K562 (cell line): ENCODE data around the gene EXD2. TPM values are rescaled to one million over a fixed set of nuclear protein-coding genes. Genes with fewer than 3 reads are reported as not detected.

Experiments used
- CBX2 ChIP-seq: fragments of 200-600 bp; sonication (generic); IDR thresholded peaks from one replicate; pipeline ENCODE4 v1.6.1; 2012; ENCODE audit warnings: mild to moderate bottlenecking, low read length, inconsistent platforms; ENCODE audit not compliant: insufficient read depth, poor library complexity, severe bottlenecking
- CEBPB ChIP-seq: fragments of 450-650 bp; IDR thresholded peaks from 2 replicates; pipeline ENCODE4 v1.6.1; 2016; ENCODE audit warnings: missing genetic modification characterization, missing compliant biosample characterization
- CGGBP1 ChIP-seq: fragments of 250-450 bp; sonication (Bioruptor Pico); IDR thresholded peaks from 2 replicates; pipeline ENCODE4 v1.9.0; 2021; ENCODE audit warnings: mild to moderate bottlenecking
- CTCF ChIP-seq, 3 experiments: IDR thresholded peaks in 2 of 3; conservative IDR thresholded peaks in 1 of 3; 2 replicates each; pipeline ENCODE4 v1.5.1; 2011 to 2012; ENCODE audit warnings: low read length in 3 of 3, mild to moderate bottlenecking in 3 of 3, control low read depth in 2 of 3, improper control_type of control experiment in 1 of 3, inconsistent platforms in 1 of 3, low read depth in 1 of 3, mixed read lengths in 1 of 3, moderate library complexity in 1 of 3; ENCODE audit not compliant: insufficient read depth in 2 of 3
- DIDO1 ChIP-seq: fragments of 450-650 bp; IDR thresholded peaks from 2 replicates; pipeline ENCODE4 v1.6.1; 2016; ENCODE audit warnings: low read depth, missing biosample characterization, missing genetic modification characterization
- FOXO4 ChIP-seq: fragments of 450-650 bp; formaldehyde crosslinking; IDR thresholded peaks from 2 replicates; pipeline ENCODE4 v1.4.0; 2020; ENCODE audit warnings: mild to moderate bottlenecking, moderate library complexity
- GATAD2A ChIP-seq: fragments of 450-650 bp; IDR thresholded peaks from 2 replicates; pipeline ENCODE4 v1.6.1; 2017
- L3MBTL2 ChIP-seq: fragments of 450-650 bp; IDR thresholded peaks from 2 replicates; pipeline ENCODE4 v1.6.1; 2016; ENCODE audit warnings: mild to moderate bottlenecking, moderate library complexity
- NCOA6 ChIP-seq: fragments of 450-650 bp; IDR thresholded peaks from 2 replicates; pipeline ENCODE4 v1.6.1; 2017; ENCODE audit warnings: mild to moderate bottlenecking
- NFIC ChIP-seq: fragments of 450-650 bp; IDR thresholded peaks from 2 replicates; pipeline ENCODE4 v1.6.1; 2017; ENCODE audit warnings: mild to moderate bottlenecking, inconsistent platforms
- NR4A1 ChIP-seq, 2 experiments: fragments of 250-450 bp in 1 of 2; fragments of 450-650 bp in 1 of 2; sonication (Bioruptor Pico) in 1 of 2; IDR thresholded peaks; 2 replicates each; pipeline versions ENCODE4 v1.4.0 to v1.6.1; 2016 to 2020; ENCODE audit warnings: mild to moderate bottlenecking in 2 of 2, missing compliant biosample characterization in 1 of 2, missing genetic modification characterization in 1 of 2, moderate library complexity in 1 of 2
- POLR2AphosphoS5 ChIP-seq: IDR thresholded peaks from 2 replicates; pipeline ENCODE4 v1.6.1; 2011; ENCODE audit warnings: mild to moderate bottlenecking, low read depth, low read length, moderate library complexity; ENCODE audit not compliant: control insufficient read depth, insufficient read depth
- POU5F1 ChIP-seq: fragments of 150-350 bp; IDR thresholded peaks from 2 replicates; pipeline ENCODE4 v1.6.1; 2014; ENCODE audit warnings: borderline replicate concordance, low read length, low read depth, mild to moderate bottlenecking; ENCODE audit not compliant: partially characterized antibody
- SIN3A ChIP-seq, 2 experiments: fragments of 150-350 bp in 1 of 2; IDR thresholded peaks; 2 replicates each; pipeline ENCODE4 v1.6.1; 2011 to 2016; ENCODE audit warnings: borderline replicate concordance in 2 of 2, low read depth in 2 of 2, low read length in 2 of 2, mild to moderate bottlenecking in 2 of 2, moderate library complexity in 2 of 2; ENCODE audit not compliant: control insufficient read depth in 1 of 2
- ZNF444 ChIP-seq: fragments of 250-450 bp; sonication (Bioruptor Pico); IDR thresholded peaks from 2 replicates; pipeline ENCODE4 v1.4.0; 2020; ENCODE audit warnings: mild to moderate bottlenecking, moderate library complexity
- ZNF57 ChIP-seq: fragments of 450-650 bp; formaldehyde crosslinking; IDR thresholded peaks from 2 replicates; pipeline ENCODE4 v1.4.0; 2020; ENCODE audit warnings: mild to moderate bottlenecking, moderate library complexity
- ZNF668 ChIP-seq: fragments of 250-450 bp; sonication (Bioruptor Pico); IDR thresholded peaks from 2 replicates; pipeline ENCODE4 v1.8.0; 2022; ENCODE audit warnings: mild to moderate bottlenecking, inconsistent platforms
- polyA plus RNA-seq, 8 experiments: library from polyadenylated mRNA; depleted of rRNA in 4 of 8; stranded (reverse) in 5 of 8; unstranded in 3 of 8; fragments of >200 nt; fragmentation: Nextera tagmentation in 2 of 8; fragmentation: Illumina TruSeq in 1 of 8; extraction: Ambion mirVana in 2 of 8; extraction: Trizol in 1 of 8; gene quantifications; 2 replicates each; pipeline versions ENCODE4 v1.2.1 to v1.2.3, GENCODE V29; 2011 to 2014; ENCODE audit warnings: inconsistent platforms in 1 of 8, missing spikeins in 1 of 8
- total RNA-seq, 7 experiments: library from RNA; depleted of rRNA in 6 of 7; stranded (reverse); fragments of >200 nt in 6 of 7; fragmentation: Illumina TruSeq in 2 of 7; extraction: Trizol in 2 of 7; gene quantifications; 2 replicates each; pipeline versions ENCODE4 v1.2.1 to v1.2.3, GENCODE V29; 2011 to 2021; ENCODE audit warnings: low replicate concordance in 1 of 7
- TF ChIP-seq, protein P1 (sequence below), 2 experiments: fragments of 150-350 bp in 1 of 2; IDR thresholded peaks; 2 replicates each; pipeline ENCODE4 v1.6.1; 2012 to 2016; ENCODE audit warnings: low read depth in 2 of 2, low read length in 2 of 2, mild to moderate bottlenecking in 1 of 2, moderate library complexity in 1 of 2

Gene EXD2
- total and polyA plus RNA-seq, 9 of the 15 experiments (the other 6 are each of a cell fraction or from before 2014, with no cell fraction given): 1.6 to 7.5 (median 3.7) TPM

DNA sequence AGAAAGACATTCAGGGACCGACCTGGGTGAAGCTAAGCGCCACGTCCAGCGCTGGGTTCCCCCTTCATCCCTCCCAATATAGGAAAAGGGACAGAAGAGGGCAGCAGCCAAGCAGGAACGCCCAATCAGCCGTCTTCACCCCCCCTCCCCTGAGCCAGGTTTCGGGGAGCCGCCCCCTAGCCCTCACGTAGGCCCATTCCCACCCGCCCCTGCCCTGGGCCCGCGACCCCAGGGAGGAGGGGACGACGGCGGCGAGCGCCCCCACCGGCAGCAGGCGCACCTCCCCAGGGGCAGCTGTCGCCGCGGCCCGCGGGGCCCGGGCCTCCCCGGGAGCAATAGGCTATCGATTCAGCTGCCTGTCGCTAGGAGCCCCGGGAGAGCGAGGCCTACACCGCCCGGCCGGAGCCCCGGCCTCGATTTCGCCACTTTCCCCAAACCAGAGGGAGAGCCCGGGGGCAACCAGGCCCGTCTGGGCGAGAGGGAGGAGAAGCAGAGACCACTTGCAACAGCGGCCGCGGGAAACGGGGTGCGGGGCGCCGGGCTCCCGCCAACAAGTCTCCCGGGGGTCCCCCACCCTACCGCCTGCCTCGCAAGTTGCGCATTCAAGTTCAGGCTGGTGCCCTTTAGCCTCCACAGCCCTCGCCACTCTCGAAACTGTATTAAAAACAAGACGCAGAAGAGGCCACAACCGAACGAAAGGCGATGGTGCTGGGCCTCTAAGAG, 39.7 kb upstream of the EXD2 start (continued):
- TF ChIP-seq, protein P1, sequence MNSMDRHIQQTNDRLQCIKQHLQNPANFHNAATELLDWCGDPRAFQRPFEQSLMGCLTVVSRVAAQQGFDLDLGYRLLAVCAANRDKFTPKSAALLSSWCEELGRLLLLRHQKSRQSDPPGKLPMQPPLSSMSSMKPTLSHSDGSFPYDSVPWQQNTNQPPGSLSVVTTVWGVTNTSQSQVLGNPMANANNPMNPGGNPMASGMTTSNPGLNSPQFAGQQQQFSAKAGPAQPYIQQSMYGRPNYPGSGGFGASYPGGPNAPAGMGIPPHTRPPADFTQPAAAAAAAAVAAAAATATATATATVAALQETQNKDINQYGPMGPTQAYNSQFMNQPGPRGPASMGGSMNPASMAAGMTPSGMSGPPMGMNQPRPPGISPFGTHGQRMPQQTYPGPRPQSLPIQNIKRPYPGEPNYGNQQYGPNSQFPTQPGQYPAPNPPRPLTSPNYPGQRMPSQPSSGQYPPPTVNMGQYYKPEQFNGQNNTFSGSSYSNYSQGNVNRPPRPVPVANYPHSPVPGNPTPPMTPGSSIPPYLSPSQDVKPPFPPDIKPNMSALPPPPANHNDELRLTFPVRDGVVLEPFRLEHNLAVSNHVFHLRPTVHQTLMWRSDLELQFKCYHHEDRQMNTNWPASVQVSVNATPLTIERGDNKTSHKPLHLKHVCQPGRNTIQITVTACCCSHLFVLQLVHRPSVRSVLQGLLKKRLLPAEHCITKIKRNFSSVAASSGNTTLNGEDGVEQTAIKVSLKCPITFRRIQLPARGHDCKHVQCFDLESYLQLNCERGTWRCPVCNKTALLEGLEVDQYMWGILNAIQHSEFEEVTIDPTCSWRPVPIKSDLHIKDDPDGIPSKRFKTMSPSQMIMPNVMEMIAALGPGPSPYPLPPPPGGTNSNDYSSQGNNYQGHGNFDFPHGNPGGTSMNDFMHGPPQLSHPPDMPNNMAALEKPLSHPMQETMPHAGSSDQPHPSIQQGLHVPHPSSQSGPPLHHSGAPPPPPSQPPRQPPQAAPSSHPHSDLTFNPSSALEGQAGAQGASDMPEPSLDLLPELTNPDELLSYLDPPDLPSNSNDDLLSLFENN (IDR thresholded peaks at IDR 0.05; ENCODE audit: low read depth in 2 of 2, low read length in 2 of 2): peak in 1 of 2 experiments; percentile 86; a peak in 2 of 4 replicates
- no peak for TF ChIP-seq ZNF57 (CRISPR knock-in tag)
- TF ChIP-seq CEBPB (tag): no peak
- TF ChIP-seq NR4A1 (CRISPR knock-in tag; IDR thresholded peaks at IDR 0.05): no peak
- no peak for TF ChIP-seq NR4A1 (tag; IDR thresholded peaks at IDR 0.05)
- TF ChIP-seq CTCF (IDR thresholded peaks at IDR 0.05 in 2 of 3, conservative IDR thresholded peaks at IDR 0.05 in 1 of 3; ENCODE audit: insufficient read depth in 2 of 3, low read depth in 1 of 3, low read length in 3 of 3): peak; percentile 58 to 72 (median 63)
- TF ChIP-seq POU5F1: no peak
- TF ChIP-seq POLR2AphosphoS5: 0 out of 2 replicates have a peak, but pooled peaks have one; percentile 17
- no peak for TF ChIP-seq CBX2
- no peak for TF ChIP-seq NFIC
- TF ChIP-seq FOXO4 (CRISPR knock-in tag): no peak
- TF ChIP-seq SIN3A (IDR thresholded peaks at IDR 0.05; ENCODE audit: borderline replicate concordance in 2 of 2, control insufficient read depth in 1 of 2, low read depth in 2 of 2, low read length in 2 of 2): peak in 1 of 2 experiments; percentile 70; a peak in 2 of 4 replicates
- TF ChIP-seq CGGBP1 (CRISPR knock-in tag): no peak
- TF ChIP-seq NCOA6: no peak
- peak; percentile 63 for TF ChIP-seq DIDO1 (tag)
- TF ChIP-seq GATAD2A: no peak
- peak; percentile 57 for TF ChIP-seq L3MBTL2
- no peak for TF ChIP-seq ZNF444 (CRISPR knock-in tag)
- TF ChIP-seq ZNF668 (CRISPR knock-in tag): no peak
